ENCODE results near the gene HMGCL. TPM values are rescaled to one million over a fixed set of nuclear protein-coding genes. Genes with fewer than 3 reads are reported as not detected.
"Not testable (repeated sequence)": the region's sequence is repeated elsewhere in the genome, so short reads cannot be mapped to it uniquely, and the experiment has no call there.

Gene HMGCL
- total RNA-seq, 1 experiment from 2014 or later, result 20.5 TPM

DNA sequence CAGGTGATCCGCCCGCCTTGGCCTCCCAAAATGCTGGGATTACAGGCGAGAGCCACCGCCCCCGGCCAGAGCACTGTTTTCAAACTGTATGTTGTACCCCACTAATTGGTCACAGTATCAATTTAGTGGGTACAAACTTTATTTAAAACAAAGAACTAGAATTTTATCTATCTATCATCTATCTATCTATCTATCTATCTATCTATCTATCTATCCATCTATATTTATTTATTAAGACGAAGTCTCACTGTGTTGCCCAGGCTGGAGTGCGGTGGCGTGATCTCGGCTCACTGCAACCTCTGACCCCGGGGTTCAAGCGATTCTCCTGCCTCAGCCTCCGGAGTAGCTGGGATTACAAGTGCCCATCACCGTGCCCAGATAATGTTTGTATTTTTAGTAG, 1.4 kb upstream of the HMGCL start:
- DNase-seq (ENCODE audit: low read depth), result not testable (repeated sequence)

DNA sequence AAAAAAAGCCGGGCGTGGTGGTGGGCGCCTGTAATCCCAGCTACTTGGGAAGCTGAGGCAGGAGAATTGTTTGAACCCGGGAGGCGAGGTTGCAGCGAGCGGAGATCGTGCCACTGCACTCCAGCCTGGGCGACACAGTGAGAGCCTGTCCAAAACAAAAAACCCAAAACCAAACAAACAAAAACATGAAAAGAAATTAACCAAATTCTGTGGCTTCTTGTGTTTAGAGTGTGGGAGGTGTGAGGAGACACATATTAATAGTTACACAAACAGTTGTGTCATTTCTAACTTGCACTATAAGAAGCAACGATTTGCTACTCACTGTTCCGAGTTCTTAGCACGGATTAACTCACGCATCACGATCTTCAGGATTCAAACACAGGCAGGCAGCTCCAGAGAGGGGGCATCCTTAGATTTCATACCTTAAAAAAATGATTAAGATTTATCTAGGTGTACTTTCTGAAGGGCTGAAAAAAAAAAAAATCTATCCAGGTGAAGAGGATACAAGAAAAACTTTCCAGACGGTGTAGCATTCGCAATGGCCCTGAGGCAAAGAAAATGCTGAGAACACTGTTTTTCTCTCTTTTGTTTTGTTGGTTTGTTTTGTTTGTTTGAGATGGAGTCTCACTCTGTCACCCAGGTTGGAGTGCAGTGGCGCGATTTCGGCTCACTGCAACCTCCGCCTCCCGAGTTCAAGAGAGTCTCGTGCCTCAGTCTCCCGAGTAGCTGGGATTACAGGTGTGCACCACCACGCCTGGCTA, 713 bp upstream of the HMGCL start:
- no peak for DNase-seq (ENCODE audit: low read depth)

DNA sequence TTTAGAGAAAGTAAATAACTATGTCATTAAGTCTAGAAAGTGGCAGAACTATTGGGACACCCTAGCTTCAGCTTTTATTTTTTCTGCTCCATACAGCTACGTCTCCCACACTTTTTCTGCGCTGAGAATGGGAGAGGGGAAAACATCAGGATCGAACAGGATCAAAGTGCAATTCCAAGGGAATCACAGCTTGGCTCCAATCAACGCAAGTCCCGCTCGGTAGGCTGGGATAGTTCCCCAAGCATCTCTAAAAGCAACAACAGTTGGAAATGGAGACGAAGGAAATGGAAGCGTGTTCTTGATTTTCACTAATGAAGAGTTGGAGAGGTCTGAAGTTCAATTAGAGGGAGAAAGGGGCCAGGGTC, 536 bp downstream of the HMGCL start:
- DNase-seq (ENCODE audit: low read depth), result no peak

DNA sequence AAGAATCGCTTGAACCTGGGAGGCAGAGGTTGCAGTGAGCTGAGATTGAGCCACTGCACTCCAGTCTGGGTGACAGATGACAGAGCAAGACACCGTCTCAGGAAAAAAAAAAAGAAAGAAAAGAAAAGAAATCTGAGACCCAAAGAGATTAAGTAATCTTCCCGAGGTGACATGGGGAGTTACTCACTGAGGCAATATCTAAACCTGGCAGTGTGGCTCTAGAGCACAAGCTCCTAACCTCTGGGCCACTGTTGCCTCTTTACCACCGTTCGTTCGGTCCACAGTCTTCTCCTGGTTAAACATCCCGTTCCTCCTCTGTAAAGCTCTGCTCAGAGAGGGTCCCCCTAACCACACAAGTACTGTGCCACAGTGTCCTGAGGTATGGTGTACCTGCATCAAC, 1.5 kb downstream of the HMGCL start:
- DNase-seq (ENCODE audit: low read depth), result no peak

DNA sequence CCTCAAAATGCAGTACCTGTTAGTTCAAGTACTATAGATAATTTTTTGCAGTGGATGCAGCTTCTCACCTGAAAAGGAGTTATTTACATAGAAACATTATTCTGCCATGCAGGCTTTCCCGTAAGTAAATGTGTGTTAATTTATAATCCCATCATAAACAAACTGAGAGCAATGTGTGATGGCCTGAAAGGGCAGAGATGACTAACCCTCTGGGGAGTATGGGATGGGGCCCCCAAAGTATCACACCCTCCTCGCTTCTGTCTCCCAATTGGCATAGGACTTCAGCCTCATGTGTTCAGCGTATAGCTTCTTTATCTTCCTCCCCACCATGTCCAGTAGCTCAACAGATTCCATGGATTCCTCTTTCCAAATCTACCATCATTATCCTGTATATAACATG, 7.6 kb downstream of the HMGCL start:
- no peak for DNase-seq (ENCODE audit: low read depth)

DNA sequence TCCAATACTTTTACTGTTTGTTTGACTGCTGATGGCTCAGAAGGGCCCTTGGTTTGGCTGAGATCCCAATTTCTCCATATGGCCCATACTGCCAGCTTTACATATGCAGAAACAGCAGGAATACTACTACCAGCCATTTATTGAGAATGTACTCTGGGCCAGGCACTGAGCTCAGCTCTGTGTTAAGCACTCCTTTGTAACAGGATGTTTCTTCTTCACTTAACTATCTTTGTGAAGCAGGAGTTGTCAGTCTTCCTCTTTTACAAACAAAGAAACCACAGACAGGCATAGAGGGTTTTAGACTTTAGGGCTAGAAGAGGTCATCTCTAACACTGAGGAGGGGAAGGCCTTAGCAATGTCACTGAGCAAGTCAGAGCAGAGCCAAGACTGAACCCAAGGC, 8.3 kb downstream of the HMGCL start:
- no peak for DNase-seq (ENCODE audit: low read depth)

DNA sequence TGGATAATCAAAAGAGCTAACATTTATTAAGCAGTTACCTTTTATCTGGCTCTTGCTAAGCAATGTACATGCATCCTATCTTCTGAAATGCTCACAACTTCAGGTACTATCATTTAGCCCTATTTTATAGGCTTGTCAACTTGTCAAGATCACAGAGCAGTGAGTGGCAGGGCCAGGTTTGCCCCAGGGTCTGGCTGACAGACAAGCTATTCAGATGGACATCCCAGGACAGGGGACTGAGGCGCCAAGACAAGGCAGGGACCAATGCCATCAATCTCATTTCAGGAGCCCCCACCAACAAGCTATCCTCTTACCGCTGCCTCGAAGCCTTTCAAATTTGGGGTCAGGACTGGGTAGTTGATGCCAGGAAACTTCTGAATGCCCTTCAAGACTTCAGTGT, 8.9 kb downstream of the HMGCL start:
- no peak for DNase-seq (ENCODE audit: low read depth)

DNA sequence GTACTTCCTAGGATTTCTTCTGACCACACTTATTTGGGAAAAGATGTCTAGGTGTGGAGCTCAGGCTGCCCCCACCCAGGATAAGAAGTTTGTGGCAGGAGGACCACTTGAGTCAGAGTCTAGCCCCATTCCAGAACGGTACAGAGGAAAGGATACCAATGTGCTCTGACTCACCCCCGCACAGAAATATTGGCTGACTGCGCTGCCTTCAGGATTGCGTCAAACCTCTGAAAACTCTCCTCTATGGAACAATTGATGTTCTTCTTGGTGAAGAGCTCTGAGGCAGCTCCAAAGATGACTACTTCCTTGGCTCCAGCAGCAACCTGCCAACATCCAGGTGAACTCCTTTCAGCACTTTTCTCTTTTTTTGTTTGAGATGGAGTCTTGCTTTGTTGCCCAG, 11.2 kb downstream of the HMGCL start:
- no peak for DNase-seq (ENCODE audit: low read depth)

DNA sequence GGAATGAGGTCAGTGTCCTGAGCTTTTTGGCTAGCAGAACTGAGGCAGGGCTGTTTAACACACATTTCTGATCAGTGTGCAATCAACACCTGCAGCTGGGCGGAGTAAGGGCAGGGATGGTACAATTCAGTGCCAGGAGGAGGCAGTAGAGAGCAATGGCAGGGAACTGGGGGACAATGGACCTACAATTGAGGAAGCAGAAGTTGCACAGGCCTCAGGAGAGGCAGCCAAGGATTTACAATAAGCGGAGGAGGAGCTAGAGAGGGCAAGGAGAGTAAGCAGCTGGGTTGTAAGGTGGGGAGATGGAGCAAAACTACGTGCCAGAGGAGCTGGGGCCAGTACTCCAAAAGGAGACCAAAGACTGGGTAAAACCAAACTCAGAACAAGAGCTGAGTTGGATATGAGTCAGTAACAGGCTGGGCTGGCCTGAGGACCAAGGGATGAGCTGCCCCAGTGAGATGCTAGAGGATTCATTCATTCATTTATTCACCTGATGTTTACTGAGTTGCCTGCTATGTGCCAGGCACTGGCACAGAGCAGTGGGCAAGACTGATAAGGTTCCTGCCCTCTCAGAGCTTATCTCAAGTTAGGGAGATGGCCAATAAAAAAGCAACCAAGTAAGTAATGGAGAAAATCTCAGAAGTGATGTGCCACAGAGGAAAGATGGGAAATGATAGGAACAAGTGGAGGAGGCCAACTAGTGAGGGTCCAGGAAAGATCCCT, 14.2 kb downstream of the HMGCL start:
- peak; percentile 49 for DNase-seq (ENCODE audit: low read depth)

DNA sequence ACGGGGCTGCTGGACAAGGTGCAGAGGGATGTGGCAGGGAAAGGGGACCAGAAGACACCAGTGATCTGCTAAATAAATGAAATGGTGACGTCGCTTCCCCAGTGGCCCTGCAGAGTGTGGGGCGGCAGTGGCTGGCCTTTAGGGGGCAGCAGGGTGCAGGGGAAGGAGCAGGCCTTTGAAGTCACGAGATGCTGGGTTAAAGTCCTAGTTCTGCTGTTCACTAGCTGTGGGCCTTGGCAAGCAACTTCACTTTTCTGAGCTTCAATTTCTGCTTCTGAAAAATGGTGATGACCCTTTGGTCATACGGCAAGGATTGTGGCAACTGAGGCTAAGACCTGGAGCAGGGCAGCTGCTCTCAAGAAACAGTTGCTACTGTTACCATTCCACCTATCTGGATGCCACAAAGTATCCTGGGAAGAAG, 15.5 kb downstream of the HMGCL start:
- DNase-seq (ENCODE audit: low read depth), result peak; percentile 79

DNA sequence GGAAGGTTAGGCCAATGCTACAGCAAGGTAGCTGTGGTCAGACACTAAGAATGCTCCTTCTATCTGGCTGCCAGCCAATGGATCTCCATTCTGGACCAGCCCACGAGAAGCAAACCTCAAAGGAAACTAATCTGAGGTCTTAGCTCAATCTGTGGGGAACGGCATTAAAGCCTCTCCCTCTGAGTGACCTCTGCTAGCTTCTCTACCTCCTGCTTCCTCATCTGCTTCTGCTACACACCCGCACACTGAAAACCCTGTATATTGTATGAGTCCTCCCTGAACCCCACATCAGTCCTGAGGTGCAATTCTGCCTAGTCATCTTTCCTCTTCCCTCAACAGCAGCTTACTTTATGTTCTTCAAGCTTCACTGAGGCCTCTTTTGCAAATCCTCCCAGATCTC, 17.8 kb downstream of the HMGCL start:
- no peak for DNase-seq (ENCODE audit: low read depth)

DNA sequence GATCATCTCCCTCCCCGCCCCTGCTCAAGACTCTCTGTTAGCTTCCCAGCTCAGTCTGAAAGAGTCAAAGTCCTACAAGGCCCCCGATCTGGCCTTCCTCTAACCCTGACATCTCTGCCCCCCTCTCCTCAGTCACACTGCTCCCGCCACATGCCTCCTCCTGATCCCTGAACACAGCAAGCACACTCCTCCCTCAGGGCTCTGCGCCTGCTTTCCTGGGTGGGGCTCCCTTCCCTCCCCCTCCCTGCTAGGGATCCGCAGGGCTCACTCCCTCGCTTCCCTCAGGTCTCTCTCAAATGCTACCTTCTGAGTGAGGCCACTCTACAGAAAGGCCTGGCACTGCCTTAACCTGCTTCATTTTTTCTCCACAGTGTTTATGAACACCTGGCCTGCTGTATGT, 18.9 kb downstream of the HMGCL start:
- no peak for DNase-seq (ENCODE audit: low read depth)

DNA sequence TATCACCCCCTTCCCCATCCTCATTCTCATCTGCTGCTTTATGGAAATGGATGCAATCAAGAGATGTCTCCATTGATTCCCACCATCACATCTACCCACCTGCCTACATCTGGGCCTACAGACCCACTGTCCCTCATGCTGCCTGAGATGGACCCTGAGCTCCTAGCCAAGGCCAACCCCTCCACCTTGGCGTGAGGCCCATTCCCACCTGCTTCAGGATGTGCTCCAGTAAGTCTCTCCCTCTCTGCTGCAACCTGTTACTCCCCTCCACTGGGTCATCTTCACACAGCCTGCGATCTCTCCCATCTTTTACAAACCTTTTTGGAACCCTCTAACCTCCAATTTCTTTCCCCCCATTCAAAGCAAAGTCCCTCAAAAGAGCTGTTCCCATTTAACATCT, 20.2 kb downstream of the HMGCL start:
- no peak for DNase-seq (ENCODE audit: low read depth)

DNA sequence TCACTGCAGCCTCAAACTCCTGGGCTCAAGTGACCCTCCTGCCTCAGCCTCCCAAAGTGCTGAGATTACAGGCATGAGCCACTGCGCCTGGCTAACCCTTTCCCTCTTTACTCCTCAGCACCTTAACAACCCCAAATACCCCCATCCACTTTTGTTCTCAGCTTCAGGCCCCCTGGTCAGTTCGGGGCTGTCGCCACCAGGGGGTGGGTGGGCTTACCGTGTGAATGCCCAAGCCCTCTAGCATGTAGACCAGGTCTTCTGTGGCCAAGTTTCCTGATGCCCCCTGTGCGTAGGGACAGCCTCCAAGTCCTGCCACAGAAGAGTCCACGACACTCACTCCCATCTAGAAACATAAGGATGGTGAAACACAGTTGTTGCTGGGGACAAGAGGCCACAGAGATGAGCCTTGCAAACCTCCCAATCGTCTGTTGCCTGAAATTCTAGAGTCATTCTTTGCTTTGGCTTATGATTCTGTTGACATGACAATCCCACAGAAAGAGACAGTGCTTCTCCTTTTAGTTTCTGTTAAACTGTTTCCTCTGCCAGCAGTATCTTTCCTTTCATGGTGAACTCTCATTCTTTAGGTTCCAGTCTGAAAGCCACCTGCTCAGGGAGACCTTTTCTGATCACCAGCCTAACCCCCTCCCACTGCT, 20.9 kb downstream of the HMGCL start:
- no peak for DNase-seq (ENCODE audit: low read depth)

DNA sequence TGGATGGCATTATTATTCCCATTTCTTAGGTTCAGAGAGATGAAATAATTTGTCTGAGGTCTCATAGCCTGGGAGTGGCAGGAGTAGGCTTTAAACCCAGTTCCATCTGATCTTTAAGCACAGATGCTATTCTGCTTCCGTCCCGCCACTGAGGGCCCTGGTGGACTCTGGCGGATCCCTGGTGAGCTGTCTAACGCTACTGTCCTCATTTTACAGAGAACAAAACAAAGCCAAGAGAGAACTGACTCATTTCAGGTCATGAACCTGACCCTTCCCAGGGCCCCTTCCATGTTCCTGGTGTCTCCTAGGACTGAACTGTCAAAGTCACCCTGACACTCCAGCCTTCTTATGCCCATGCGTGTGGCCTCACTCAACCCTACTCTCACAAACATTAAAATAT, 21.6 kb downstream of the HMGCL start:
- no peak for DNase-seq (ENCODE audit: low read depth)

DNA sequence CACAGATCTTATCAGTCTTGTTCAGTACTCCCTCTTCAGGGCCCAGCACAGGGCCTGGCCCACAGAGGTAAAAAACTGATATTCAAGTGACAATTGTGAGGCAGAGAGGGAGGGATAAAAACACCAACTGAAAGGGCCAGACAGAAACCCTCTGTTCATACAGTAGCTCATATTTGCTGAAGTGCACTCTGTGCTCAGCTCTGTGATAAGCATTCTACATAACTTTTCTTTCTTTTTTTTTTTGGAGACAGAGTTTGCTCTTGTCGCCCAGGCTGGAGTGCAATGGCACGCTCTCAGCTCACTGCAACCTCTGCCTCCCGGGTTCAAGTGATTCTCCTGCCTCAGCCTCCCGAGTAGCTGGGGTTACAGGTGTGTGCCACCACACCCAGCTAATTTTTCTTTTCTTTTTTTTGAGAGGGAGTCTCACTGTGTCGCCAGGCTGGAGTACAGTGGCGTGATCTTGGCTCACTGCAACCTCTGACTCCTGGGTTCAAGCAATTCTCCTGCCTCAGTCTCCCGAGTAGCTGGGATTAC, 22.4 kb downstream of the HMGCL start:
- not testable (repeated sequence) for DNase-seq (ENCODE audit: low read depth)

DNA sequence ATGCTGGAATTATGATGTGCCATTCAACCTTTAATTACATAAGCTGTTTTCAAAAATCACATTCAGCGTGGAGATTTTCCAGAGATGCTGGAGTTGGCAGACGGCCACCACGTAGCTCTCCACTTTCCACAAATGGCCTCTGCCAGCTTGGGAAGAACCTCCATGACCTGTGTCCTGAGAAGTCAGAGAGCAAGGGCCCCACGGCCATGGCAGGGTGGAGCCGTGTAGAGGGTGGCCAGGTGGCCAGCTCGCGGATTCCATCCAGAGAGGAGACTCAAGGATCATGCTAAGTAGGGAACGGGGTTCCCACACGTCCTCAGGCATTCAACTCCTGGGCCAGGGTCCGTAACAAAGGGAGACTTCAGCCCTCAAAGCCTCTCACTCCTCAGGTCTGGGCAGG, 23.4 kb downstream of the HMGCL start:
- DNase-seq (ENCODE audit: low read depth), result no peak

DNA sequence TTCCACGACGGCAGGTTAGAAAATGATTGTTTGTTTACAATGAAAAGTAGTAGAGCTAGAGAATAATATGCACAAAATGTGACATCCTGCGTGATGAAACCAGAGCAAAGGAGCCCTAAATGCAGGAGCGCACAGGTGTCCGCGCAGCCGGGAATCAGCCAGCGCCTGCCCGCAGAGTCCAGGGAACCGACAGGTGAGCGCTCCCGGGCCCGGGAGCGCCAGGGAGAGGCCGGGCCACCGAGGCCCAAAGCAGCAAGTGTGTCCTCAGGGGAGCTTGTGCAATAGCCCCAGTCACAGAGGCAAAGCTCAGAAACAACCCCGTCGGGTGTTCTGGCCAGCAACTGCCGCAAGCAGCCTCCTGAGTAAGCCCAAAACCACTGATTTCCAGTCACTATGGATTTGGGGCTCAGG, 23.9 kb downstream of the HMGCL start:
- DNase-seq (ENCODE audit: low read depth), result no peak

DNA sequence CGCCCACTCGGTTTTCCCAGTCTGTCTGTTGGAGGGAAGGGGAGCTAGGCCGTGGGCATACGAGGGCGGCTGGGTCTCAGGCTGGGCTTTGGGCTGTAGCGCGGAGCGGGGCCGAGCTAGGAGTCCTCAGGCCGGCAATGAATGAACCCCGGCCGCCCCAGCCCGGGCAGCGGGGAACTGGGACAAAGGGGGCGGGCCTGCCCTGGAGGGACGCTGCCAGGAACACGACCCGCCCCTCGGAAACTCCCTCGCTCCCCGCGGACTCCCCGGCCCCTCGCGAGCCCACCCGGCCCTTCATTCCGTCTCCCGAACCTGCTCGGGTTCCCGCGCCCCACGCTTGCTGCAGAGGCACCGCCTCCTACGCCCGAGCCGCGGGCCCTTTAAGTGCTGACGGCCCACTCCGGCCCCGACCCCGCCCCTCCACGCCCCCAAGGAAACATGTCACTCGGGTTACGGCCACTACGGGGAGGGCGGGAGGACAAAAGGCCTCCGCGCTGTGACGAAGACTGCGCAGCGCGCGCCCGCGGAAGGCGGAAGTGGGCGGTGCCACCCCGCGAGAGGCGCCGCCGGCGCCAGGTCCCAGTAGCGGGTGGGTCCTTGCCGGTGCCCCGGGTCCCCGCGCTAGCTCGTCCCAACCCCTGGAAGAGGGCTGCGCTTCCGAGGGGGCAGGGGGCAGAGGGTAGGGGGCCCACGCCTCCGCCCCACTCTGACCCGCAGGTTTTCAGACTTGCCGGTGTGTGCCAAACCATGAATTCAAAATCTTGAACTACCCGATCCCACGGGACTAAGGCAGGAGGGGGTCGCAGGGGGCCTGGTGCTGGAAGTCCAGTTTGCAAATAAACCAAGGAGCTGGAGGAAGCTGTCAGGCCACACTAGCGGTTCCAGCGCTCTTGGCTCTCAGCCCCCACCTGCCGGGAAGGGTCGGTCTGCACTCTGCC, 24.6 kb downstream of the HMGCL start, which contains the start of gene GALE:
Gene GALE (minus strand): TSS at position 355 of the 938 bp plus-strand sequence. CDS start 1,747 bp downstream, outside the sequence.
- DNase-seq (ENCODE audit: low read depth), result peak; percentile 98

DNA sequence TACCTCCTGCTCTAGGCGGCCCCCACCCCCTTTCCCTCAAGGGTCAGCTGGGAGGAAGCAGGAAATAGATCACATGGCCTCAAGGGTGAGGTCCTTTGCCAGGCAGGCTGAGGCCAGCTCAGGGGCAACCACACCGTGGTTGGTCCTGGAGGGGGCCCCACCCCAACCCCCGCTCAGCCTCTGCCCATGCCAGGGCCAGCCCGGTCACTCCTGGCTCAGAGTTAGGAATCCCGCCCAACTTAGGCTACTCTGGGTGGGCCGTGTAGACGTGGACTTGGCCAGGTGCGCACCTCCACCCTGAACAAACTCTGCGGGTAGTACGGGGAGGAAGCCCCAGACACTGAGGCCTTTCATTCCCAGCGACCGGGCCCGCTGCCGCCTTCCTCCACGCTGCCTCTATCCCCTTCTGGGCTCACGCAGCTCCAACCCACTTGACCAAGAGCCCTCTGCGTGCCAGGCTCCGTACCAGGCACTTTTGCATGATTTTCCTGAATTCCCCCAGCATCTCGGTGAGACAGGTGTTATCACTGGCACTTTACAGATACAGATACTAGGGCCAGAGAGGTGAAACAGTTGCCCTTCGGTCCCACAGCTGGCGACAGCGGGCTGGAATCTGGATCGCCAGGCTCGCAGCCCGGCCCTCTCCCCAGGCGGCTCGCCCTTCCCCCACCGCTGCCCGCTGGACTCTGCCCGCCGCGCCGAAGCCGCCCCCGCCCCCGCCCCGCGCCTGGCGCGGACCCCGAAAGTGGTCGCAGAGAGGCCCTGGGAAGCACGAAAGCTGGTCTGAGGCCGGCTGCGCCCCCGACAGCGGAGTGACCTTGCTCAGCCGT, 25.4 kb downstream of the HMGCL start:
- DNase-seq (ENCODE audit: low read depth), result peak; percentile 97

DNA sequence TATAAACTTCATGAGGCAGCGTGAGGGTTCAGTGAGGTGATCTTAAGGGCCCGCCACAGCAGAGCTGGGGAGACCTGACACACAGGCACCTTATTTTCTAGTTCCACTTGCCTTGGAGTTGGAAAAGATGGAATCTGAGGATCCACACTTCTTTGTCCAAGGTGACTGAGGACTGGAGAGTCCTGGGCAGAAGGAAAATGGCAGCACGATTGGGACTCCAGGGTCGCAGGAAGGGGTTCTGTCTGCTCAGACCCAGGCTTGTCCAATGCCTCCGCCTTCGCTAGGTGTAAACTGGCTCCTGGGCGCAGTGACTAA, 26.0 kb downstream of the HMGCL start:
- no peak for DNase-seq (ENCODE audit: low read depth)
